NCI-H510A (cell line): ENCODE results near the gene ENG.
"Not testable (repeated sequence)": the region's sequence is repeated elsewhere in the genome, so short reads cannot be mapped to it uniquely, and the experiment has no call there.

ENCODE experiments used
- DNase-seq: peaks from one replicate; lab custom pipeline; 2025; lab: John Stamatoyannopoulos, UW

ENG gene

DNA sequence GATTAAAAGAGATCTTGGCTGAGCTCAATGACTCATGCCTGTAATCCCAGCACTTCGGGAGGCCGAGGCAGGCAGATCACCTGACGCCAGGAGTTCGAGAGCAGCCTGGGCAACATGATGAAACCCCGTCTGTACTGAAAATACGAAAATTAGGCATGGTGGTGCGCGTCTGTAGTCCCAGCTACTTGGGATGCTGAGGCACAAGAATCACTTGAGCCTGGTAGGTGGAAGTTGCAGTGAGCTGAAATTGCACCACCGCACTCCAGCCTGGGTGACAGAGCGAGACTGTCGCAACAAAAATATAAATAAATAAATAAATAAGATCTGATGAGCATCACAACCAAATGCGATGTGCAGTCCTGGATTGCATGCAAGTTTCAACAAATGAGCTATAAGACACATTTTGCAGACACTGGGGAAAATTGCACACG, 8.7 kb upstream of the ENG start:
- DNase-seq = no peak

DNA sequence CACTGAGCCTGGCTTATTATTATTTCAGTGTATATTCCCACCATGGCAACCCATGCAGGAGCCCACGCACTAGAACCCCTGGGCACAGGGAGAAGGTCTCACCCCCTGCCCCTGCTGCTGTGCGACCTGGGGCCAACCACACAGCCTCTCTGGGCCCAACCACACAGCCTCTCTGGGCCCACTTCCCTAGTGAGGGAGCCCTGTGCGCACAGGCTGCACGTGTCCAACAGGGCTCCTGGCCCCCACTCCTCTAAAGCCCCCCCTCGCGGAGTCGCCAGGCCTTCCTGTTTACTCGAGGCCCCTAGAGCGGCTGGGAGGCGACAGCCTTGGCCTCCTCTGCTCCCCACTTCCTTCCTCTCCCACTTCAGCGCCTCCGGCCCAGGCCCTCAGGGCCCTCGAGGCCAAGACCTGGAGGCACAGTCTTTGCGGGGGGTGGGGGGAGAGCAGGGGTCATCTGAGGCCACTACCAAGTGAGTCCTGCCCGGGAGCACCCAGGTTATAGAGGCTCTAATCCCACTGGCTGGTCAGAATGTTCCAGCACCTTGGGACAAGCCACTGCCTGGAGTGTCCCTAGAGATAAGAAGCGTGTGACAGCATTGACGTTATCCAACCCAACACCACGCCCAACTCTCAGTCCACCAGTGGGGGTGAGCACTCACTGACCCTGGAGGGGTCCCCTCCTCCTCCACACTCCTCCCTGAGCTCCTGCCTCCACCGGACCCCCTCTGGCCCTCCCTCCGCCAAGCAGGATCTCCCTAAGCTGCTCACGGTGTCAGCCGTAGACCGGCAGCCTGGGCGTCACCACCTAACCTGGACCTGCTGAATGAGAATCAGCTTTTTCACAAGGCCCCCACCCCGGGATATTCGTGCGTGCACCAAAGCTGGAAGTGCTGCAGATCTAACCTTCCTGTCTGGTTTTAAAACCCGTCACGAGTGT, 7.9 kb upstream of the ENG start:
- DNase-seq = no peak

- DNase-seq = no peak
Measured at GRCh38 chr9:127860779-127861178, 6.3 kb upstream of the ENG start.

DNA sequence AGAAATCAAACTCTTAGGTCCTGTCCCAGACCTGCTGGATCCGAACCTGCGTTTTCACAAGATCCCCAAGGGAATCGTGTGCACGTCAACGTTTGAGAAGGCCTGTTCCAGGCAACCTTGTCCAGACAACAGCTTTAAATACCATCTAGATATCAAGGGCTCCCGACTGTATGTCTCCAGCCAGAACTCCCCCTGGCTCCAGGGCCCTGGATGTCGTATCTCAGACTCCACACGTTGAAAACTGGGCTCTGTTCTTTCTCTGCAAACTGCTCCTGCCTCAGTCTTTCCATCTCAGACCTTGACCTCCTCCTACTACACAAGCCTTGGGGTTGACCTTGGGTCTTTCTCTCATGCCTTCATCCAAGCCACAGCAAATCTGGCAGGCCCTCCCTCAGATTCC, 5.8 kb upstream of the ENG start:
- no peak for DNase-seq

- DNase-seq = no peak
Measured at GRCh38 chr9:127858041-127858512, 3.6 kb upstream of the ENG start.

GRCh38 chr9:127857278-127857677, 2.8 kb upstream of the ENG start:
- no peak for DNase-seq

GRCh38 chr9:127856729-127857116, 2.3 kb upstream of the ENG start:
- no peak for DNase-seq

- no peak for DNase-seq
Measured at GRCh38 chr9:127856094-127856728, 1.8 kb upstream of the ENG start.

DNA sequence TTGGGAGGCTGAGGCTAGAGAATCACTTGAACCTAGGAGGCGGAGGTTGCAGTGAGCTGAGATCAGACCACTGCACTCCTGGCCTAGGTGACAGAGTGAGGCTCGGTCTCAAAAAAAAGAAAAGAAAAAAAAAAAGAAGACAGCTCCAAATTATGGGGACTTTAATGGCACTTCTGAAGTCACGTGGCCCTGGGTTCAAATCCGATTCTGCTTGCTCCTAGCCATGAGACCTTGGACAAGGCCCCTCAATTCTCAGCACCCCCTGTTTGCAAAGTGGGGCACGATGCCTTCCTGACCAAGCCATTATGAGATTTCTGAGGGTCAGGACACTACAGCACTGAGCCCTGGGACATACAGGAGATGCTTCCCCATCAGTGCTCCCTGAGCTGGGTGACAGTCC, 1.1 kb upstream of the ENG start:
- no peak for DNase-seq

DNA sequence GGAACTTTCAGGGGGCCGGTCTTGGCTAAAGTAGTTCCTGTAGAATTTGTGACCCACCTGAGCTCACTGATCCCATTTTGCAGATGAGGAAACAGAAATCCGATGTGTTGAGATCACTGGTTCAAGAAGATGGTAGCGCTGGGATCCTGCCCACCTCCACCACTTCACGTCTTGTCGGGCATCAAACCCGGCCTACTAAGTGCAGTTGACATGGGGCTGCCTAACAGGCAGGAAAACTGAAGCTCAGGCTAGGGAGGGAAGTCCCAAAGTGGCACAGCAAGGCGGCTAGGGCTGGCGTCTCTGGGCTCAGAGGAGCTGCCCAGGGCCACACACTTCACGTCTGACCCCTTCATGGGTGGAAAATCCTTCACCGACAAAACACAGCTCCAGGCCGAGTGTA, 502 bp upstream of the ENG start:
- no peak for DNase-seq

- no peak for DNase-seq
Measured at GRCh38 chr9:127853312-127854183, 910 bp downstream of the ENG start.

DNA sequence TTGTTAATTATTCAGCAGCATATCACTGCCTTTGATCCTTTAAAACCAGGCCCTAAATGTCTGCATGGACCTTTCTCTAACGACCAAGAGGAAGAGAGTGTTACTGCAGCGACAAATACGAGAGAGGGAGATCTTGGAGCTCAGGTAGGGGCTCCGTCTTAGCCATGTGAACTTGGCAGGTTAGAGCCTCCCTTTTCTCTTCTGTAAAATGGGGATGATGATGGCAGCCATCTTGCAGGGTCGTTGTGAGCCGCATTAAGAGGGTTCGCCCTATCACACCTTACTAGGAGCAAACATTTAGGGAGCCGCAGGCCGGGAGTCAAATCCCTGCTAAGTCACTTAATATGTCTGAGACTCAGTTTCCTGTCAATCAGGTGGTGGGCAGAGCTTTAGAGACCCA, 1.6 kb downstream of the ENG start:
- no peak for DNase-seq

DNA sequence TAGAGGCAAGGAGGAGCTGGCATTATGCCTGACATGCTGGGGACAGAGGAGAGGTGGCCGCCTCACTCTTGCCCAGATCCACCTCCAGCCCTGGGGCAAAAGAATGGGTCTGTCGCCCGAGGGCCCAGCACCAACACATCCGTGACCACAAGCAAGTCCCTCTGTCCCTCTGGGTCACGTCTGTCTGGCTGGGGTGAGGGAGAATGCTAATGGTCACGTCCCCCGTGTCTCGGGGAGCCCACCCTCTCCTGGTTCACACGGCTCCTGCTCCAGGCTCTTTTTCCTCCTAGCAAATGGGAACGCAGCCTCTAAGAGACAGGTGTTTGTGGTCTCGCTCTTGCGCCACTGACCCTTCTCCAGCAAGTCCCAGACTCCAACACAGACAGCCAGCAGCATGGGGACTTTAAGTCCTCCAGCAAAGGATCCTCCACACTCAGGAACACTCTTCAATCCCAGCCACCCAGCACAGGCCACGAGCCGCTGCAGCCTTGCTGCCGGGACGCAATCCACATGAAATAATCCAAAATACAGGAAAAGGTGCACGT, 4.1 kb downstream of the ENG start:
- DNase-seq = no peak

- no peak for DNase-seq
Measured at GRCh38 chr9:127848756-127849504, 5.5 kb downstream of the ENG start.

DNA sequence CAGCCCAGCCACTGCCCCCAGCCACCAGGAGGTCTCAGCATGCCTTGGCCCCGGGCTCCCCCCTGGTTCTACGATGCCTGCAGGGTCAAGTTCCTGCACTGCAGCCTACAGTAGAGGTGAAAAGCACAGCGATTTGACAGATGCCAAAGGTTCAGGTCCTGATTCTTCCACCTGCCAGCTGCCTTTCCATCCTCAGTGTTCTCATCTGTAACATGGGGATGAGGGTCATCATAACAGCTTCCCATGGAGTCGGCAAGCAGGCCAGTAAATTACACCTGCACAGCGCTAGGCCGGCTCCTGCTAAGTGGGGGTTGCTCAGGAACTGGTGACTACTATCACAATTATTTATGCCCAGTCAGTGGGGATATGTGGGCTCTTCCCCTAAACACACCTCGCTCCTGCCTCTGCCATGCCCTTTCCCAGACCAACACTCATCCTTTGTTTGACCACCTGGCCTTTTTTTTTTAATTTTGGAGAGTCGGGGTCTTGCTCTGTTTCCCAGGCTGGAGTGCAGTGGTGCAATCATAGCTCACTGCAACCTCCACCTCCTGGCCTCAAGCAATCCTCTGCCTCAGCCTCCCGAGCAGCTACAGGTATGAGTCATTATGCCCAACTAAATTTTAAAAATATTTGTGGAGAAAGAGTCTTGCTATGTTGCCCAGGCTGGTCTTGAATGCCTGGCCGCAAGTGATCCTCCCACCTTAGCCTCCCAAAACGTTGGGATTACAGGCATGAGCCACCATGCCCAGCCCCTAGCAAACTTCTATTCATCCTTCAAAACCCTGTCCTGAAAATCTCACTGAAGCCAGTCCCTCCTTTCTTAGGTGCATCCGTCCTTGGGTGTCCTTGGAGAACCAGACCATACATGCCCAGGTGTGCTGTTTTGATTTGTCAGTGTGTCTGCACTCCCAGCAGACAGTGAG, 6.4 kb downstream of the ENG start:
- DNase-seq = no peak

- no peak for DNase-seq
Measured at GRCh38 chr9:127847178-127847510, 7.3 kb downstream of the ENG start.

DNA sequence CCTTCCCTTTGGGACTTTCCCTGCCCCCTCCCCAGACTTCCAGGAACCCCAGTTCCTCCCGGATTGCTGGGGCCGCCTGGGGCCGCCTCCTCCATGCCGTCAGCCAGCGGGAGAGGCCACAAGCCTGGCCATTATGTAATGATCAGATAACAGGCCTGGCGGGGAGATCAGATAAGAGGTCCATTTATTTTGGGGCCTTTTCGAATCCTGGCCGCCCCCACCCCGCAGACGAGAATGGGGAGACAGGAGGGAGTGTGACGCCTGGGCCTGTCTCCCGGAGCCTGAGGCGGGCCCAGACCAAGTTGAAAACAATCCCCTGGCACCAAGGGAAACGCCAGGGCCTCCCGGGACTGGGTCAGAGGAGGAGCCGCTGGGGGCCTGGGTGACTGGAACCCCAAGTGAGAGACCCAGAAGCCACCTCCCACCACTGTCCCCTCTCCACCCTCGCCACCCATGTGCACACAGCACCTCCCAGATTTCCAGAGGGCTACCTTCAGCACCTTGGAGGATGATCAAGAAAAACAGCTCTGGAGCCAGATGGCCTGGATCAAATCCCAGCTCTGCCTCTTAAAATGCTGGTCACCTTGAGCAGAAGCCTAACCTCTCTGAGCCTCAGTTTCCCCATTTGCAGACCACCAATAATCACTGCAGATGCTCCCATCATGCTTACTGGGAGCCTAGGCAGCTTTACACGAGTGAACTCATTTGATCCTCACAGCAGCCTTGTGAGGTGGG, 7.8 kb downstream of the ENG start:
- DNase-seq = no peak

GRCh38 chr9:127845619-127846018, 8.8 kb downstream of the ENG start:
- DNase-seq = not testable (repeated sequence)

DNA sequence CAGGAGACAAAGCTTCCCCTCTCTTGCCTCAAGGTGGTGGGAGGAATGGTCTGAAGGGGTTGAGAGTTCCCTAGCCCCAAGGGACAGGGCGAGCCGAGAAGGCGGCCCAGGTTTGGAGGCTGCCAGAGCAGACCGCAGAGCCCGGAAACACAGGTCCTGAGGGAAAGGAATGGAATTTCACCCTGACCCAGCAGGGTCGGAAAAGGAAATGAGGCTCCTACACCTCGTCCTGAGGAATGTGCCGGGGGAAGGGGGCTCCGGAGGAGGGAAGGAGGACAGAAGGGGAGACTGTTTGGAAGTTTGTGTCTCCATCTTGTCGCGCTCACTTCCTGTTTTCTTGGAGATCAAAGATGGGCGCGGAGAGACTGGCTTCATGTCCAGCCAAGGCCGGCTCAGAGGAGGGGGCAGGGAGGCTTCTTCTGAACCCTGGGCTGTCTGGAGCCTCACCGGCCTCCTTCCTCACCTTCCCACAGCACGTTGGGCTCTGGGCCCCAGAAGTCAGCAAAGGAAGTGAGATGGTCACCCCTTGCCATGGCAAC, 9.6 kb downstream of the ENG start:
- no peak for DNase-seq
